ENCODE results near the gene SDK2.

SDK2 gene

DNA sequence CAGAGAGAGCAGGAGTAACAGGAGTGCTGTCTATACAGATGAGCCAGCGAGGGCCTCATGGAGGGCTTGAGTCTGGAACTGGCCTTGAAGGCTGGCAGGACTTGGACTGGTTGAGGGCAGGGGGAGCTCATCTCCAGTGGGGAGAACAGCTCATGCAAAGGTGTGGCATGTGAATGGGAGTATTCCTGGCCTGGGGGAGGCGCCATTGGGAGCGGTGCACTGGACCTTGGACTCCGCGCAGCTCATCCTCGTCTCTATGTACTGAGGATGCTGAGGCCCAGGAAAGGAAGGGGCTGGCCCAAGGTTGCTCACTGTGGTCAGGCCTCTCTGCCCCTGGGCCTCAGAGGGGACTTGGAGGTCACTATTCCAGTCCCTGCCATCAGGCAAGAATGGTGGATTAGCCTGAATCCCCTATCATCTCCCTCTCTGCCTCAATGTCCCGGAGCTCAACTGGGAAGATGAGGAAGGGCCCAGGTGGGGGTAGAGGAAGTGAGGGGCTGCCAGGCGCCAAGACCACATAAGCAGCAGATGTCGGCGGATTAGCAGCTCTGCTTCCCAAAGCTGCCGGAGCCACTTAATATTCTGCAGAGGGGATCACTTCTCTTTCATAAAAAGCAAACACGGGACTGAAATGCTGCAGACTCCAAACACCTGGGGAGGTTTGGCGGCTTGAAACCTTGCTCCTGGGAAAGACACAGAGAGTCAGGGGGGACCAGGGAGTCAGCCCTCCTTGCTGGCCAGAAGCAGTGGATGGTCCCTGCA, 88.9 kb downstream of the SDK2 start:
- DNase-seq (ENCODE audit: low read depth), result no peak

DNA sequence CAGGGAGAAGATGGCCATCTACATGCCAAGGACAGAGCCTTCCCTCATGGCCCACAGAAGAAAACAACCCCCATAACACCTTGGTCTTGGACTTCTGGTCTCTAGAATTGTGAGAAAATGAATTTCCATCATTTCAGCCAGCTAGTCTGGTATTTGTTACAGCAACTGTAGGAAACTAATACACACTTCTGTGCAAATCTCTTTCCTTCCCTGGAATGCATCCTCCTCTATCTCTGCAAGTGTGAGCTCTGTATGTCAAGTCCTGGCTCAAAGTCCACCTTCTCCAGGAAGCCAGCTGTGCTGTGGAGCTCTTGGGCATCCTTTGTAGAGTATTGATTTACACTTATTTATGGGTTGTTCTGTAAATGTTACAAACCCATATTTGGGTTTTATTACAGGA, 89.7 kb downstream of the SDK2 start:
- DNase-seq (ENCODE audit: low read depth), result no peak

- no peak for DNase-seq (ENCODE audit: low read depth)
Observed at GRCh38 chr17:73553311-73553710, 90.9 kb downstream of the SDK2 start.

DNA sequence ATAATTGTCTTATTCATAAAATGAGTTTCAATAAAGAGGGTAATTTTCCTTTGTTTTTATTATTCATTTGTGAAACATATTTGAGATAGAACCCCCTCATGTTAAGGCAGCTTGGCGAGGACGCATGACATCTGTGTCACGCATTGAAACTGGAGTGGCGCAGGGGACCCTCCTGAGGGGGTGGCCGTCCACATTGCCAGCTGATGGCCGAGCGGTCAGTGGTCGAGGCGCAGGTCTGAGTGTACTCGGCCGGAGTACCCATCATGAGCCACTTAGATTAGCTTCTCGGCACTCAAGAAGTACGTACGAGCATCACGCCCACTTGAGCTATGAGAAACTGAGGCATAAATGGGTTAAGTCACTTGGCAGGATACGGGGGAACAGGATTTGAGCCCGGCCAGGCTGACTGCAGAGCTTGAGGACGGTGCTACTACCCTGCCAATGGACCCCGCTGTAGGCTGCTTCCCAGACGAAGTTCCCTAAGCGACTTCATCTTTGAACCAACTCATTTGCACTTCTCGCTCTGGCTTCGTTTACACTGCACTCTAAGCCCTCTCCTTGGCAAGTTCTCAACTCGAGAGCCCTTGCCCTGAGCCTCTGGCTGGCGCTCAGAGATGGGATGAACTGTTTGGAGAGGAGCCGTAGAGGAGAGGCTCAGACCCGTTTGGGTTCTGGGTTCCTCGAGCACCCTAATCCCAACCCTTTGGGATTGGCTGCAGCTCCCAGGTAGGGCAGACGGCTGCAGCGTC, 91.8 kb downstream of the SDK2 start:
- no peak for DNase-seq (ENCODE audit: low read depth)

DNA sequence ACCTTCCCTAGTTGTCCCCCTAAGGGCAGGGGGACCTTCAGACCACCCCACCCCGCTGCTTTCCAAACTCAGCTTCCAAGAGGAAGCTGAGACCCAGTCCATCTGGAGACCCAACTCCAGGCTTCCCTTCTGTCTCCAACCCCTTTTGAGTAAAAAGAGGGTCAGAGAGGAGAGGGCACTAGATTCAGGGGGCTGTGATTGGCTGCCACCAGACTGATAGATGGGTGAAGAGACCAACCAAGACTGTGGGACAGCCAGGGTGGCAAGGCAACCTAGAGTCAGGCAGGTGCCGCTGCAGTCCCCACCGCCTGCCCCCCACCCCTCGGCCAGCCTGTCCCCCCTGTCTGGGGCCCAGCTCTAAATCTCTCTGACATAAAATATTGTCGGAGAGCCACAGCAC, 92.5 kb downstream of the SDK2 start:
- no peak for DNase-seq (ENCODE audit: low read depth)

DNA sequence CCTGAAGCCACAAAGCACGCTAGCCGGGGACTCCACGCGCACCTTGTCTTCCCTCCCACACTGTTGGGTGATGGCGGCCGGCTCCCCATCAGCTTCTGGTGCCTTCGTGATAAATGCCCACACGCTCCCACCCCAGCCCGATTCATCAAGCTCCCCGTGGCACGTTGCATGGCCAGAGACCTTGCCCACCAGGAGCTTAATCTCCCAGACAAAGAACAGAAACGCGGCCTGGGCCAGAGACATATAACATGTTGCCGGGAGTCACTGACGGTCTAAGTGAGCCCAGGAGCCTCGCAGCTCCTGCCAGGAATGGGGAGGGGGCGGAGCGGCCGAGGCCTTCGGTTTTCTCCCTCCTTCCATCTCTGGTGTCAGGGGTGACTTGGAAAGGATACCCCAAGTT, 93.1 kb downstream of the SDK2 start:
- no peak for DNase-seq (ENCODE audit: low read depth)

DNA sequence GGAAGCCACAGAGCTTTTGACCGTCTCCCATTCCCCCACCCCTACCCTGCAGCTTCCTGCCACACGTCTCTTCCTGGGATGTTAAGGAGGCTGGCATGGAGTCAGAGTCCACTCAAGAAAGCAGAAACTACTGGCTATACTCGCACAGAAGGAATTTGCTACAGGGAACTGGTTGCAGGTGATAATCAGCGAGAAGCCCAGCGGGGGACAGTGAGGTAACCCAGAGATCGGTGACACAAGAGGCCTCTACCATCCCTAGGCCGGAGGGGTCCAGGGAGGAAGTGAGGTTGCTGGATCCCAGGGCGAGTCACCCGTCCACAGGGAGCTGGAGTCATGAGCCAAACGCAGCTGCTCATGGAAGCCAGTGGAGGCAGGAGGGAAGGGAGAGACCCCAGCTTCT, 93.7 kb downstream of the SDK2 start:
- DNase-seq (ENCODE audit: low read depth), result no peak

- no peak for DNase-seq (ENCODE audit: low read depth)
Observed at GRCh38 chr17:73549841-73550430, 94.3 kb downstream of the SDK2 start.

- no peak for DNase-seq (ENCODE audit: low read depth)
Observed at GRCh38 chr17:73548620-73549311, 95.5 kb downstream of the SDK2 start.

DNA sequence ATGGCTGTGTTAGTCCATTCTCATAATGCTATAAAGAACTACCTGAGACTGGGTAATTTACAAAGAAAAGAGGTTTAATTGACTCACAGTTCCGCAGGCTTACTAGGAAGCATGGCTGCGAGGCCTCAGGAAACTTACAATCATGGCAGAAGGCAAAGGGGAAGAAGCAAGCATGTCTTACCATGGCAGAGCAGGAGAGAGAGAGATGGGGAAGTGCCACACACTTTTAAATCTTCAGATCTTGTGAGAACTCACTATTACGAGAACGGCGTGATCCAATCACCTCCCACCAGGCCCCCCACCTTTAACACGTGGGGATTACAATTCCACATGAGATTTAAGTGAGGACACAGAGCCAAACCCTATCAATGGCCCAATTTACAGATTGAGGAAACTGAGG, 96.5 kb downstream of the SDK2 start:
- no peak for DNase-seq (ENCODE audit: low read depth)

DNA sequence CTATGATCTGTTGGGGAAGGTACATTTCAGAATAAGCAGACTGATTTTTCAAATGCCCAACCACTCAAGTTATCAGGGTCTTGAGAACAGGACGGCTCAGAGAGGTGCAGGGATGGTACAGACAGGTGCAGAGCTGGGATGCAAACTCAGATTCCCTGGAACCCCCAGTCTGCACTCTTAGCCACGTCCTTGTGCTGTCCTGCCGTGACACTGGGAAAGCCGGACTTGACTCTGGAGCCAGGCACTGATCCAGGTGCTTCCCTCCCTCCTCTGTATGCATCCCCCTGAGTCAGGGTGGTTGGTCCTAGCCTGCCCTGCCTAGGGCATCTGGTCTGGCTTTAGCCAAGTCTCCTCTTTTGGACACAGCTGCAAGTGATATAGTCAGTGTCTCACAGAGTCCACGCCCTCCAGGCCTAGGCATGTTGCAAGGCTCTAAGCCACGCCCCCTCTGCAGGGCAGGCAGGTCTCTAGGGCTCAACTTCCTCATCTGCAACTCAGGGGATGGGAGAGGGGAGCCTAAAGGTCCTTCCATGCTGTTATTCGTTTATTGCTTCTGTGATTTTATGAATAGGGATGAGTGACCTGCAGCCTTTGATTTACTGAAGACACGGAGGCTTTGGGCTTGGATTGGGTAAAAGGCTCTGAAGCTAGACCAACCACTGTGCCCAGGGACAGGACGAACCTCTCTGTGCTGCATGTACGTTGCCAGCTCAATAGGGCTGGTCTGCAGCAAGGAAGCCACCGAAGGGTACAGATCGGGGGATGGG, 97.3 kb downstream of the SDK2 start:
- no peak for DNase-seq (ENCODE audit: low read depth)

DNA sequence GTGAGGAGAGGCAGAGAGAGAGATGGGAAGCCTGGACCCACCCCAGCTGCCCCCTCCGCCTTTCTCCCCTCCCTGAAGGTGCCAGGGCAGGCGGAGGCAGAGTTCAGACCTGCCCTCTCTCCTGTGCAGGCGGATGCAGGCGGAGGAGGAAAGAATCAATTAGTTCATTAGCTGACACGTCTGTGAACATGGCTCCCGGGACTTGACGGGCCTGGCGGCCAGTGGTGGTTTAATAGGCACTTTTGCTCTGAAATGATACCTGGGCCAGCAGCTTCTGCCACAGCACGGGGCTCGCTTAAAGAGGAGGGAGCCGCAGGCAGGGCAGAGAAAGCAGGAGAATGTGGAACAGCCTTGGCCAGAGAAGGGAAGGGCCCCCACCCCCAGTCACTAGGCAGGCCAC, 98.1 kb downstream of the SDK2 start:
- no peak for DNase-seq (ENCODE audit: low read depth)

GRCh38 chr17:73545109-73546032, 98.9 kb downstream of the SDK2 start:
- DNase-seq (ENCODE audit: low read depth), result no peak

DNA sequence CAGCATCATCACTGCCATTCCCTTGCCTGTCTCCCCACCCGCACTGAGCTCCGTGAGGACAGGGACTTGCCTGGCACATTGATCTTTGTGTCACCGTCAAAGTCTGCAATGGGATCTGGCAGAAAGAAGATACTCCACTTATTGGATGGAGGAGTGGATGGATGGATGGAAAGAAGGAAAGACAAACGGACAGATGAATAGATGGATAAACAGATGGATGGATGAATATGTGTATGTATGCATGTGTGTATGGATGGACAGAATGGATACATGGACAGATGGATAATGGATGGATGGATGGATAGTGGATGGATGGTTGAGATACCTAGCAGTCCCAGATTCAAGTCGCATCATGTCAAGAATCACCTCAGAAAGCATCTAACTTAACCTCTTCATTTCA, 99.9 kb downstream of the SDK2 start:
- no peak for DNase-seq (ENCODE audit: low read depth)

- DNase-seq (ENCODE audit: low read depth), result no peak
Observed at GRCh38 chr17:73542323-73542722, 101.9 kb downstream of the SDK2 start.

DNA sequence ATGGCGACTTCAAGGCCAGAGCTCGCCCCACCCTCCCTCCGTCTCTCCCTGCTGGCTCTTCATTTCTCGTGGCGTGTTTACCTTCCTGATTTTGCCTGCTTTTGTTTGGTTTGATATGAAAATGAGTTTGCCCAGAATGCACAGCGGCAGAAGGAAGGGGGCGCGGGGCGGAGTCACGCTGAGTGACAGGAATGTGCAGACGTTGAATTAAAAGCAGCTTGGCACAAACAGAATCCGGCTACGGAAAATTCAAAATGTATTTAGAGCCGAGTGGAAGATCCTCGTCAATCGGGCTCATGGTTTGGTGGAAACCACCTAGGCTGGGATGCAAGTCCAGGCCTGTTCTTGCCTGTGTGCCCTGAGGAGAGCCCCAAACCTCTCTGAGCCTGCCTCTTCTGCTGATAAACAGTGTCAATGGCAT, 102.7 kb downstream of the SDK2 start:
- no peak for DNase-seq (ENCODE audit: low read depth)

DNA sequence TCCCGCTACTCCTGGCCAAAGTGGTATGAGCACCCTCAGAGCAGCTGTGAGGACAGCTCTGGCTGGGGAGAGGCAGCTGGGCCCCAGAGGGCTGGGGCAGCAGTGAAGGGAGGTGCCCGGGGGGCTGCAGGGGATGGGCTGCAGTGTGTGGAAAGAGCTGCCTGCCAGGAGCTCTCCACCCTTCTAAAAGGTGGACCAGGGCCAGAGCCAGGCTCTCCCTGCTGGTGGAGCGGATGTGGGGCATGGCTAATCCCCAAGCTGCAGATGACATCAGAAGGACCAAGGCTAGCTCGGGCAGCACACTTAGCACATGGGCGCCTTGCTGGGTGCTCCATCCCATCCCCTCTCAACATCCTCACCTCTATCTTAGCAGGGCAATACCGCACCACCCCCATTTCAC, 103.1 kb downstream of the SDK2 start:
- DNase-seq (ENCODE audit: low read depth), result no peak

DNA sequence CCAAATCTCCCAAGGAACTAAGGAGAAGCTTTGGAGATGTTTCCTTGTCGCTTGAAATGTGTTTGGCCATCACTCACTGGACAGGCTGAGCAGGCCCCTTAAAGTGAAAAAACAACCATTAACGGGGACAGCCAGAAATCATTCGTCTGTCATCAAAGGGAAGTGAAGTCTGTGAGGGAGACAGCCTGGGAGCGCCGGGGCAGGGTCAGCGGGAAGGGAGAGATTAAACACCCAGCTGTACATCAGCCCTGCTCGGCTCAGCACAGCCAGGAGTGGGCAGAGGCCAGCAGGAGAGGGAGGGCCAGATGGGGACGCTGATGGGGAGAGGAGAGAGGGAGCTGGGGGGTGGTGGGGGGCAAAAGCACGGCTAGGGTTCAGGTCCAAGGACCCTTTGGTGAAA, 105.1 kb downstream of the SDK2 start:
- no peak for DNase-seq (ENCODE audit: low read depth)

- no peak for DNase-seq (ENCODE audit: low read depth)
Observed at GRCh38 chr17:73538445-73538844, 105.8 kb downstream of the SDK2 start.

GRCh38 chr17:73536700-73537605, 107.3 kb downstream of the SDK2 start:
- no peak for DNase-seq (ENCODE audit: low read depth)
